A673 (cell line): Measurements from ENCODE around the gene ILF3. TPM values are rescaled to one million over a fixed set of nuclear protein-coding genes. Genes with fewer than 3 reads are reported as not detected.

Source experiments
- BruUV-seq: library from RNA; stranded (reverse); fragments of 400-500 nt; replicated peaks from 2 replicates; lab custom pipeline; 2021; lab: Mats Ljungman, UMichigan
- CTCF ChIA-PET: fragments of 300-600 bp; sonication (Branson Sonifier 250); formaldehyde crosslinking; loops from one replicate; lab custom pipeline; 2022; ENCODE audit warnings: antibody characterized with exemption; lab: Charles Lee
- POLR2A ChIA-PET: fragments of 300-600 bp; sonication (Branson Sonifier 250); formaldehyde crosslinking; loops from one replicate; lab custom pipeline; 2022; ENCODE audit warnings: antibody characterized with exemption; ENCODE audit not compliant: low non-redundant PET; lab: Charles Lee
- DNase-seq: peaks from one replicate; pipeline ENCODE4 v3.0.0-alpha.2; 2015; ENCODE audit warnings: low spot score
- H3K27ac ChIP-seq: fragments of 200-600 bp; sonication (generic); 2 replicates; pipeline ENCODE4 v1.5.1; 2016; ENCODE audit warnings: mixed run types, low read depth, mild to moderate bottlenecking, mixed read lengths, antibody characterized with exemption, low read length; ENCODE audit not compliant: poor library complexity, severe bottlenecking
- H3K27me3 ChIP-seq: fragments of 200-600 bp; sonication (generic); replicated peaks from 2 replicates; pipeline ENCODE4 v1.6.1; 2017; ENCODE audit warnings: mixed run types, low read depth, mild to moderate bottlenecking, mixed read lengths, antibody characterized with exemption, low read length; ENCODE audit not compliant: insufficient read depth, poor library complexity
- H3K36me3 ChIP-seq: fragments of 200-600 bp; sonication (generic); 2 replicates; pipeline ENCODE4 v1.6.1; 2016; ENCODE audit warnings: mixed run types, mild to moderate bottlenecking, mixed read lengths, antibody characterized with exemption, low read length; ENCODE audit not compliant: insufficient read depth, poor library complexity, severe bottlenecking
- H3K4me1 ChIP-seq: fragments of 200-600 bp; sonication (generic); 2 replicates; pipeline ENCODE4 v1.6.1; 2017; ENCODE audit warnings: mixed run types, mild to moderate bottlenecking, mixed read lengths, antibody characterized with exemption, low read length; ENCODE audit not compliant: insufficient read depth, poor library complexity, severe bottlenecking
- H3K4me3 ChIP-seq: fragments of 200-600 bp; sonication (generic); 2 replicates; pipeline ENCODE4 v1.5.1; 2016; ENCODE audit warnings: low read depth, mixed run types, mild to moderate bottlenecking, mixed read lengths, low read length; ENCODE audit not compliant: poor library complexity, severe bottlenecking
- H3K9me3 ChIP-seq: fragments of 200-600 bp; sonication (generic); 2 replicates; pipeline ENCODE4 v1.6.1; 2016; ENCODE audit warnings: mixed run types, low read depth, mild to moderate bottlenecking, mixed read lengths, antibody characterized with exemption, low read length; ENCODE audit not compliant: poor library complexity, severe bottlenecking
- EZH2 ChIP-seq: fragments of 200-600 bp; sonication (generic); IDR thresholded peaks from 2 replicates; pipeline ENCODE4 v1.6.1; 2017; ENCODE audit warnings: borderline replicate concordance, low read depth, mild to moderate bottlenecking, mixed read lengths, antibody characterized with exemption, low read length; ENCODE audit not compliant: poor library complexity, severe bottlenecking
- intact Hi-C: fragments of 100-400 bp; cut with micrococcal nuclease; formaldehyde crosslinking; loops from one replicate; pipeline ENCODE4 v1.10.0; 2022; ENCODE audit not compliant: unreplicated experiment
- total RNA-seq: library from RNA; stranded (reverse); gene quantifications from 2 replicates; pipeline ENCODE4 v1.2.3, GENCODE V29; 2021
- TF ChIP-seq, protein P1 (sequence below): fragments of 300-800, 200-600 bp; sonication (generic); conservative IDR thresholded peaks from 2 replicates; pipeline ENCODE4 v1.5.1; 2017; ENCODE audit warnings: low read depth, mild to moderate bottlenecking, antibody characterized with exemption, low read length, moderate library complexity, mixed read lengths

Gene ILF3
- total RNA-seq, 1 experiment from 2014 or later: 683 TPM

DNA sequence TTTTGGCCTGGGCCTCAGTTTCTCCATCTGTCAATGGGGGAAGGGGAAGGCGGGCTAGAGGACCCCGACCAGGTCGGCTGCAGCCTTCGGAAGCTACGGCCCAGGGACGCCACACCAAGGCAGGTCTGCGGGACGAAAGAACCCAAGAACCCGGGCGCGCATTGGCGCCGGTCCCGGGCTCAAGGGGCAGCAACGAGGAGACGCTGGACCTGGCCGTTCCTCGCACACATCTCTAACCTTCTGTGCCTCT is 739 bp upstream of the ILF3 start:
- TF ChIP-seq, protein P1, sequence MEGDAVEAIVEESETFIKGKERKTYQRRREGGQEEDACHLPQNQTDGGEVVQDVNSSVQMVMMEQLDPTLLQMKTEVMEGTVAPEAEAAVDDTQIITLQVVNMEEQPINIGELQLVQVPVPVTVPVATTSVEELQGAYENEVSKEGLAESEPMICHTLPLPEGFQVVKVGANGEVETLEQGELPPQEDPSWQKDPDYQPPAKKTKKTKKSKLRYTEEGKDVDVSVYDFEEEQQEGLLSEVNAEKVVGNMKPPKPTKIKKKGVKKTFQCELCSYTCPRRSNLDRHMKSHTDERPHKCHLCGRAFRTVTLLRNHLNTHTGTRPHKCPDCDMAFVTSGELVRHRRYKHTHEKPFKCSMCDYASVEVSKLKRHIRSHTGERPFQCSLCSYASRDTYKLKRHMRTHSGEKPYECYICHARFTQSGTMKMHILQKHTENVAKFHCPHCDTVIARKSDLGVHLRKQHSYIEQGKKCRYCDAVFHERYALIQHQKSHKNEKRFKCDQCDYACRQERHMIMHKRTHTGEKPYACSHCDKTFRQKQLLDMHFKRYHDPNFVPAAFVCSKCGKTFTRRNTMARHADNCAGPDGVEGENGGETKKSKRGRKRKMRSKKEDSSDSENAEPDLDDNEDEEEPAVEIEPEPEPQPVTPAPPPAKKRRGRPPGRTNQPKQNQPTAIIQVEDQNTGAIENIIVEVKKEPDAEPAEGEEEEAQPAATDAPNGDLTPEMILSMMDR: no peak
- TF ChIP-seq EZH2: no peak
- peak overlapping the region; percentile 100 for H3K27ac ChIP-seq
- H3K36me3 ChIP-seq: peaks cover 40% of the 10 kb centered on the region
- BruUV-seq: TSS peak; percentile 87
- H3K9me3 ChIP-seq: no peaks in the 10 kb centered on the region
- intact Hi-C loops: loop anchor here (5.0 to 10.0 kb wide), 2 partner anchors 86 to 249 kb away; partner anchors contain the start of genes CDC37, CDKN2D and KRI1
- no peaks in the 10 kb centered on the region for H3K27me3 ChIP-seq
- ChIA-PET CTCF (interaction anchor here (1.0 kb wide), 1 partner anchor 9 kb away, joined by 12 read pairs; no protein-coding TSS in a partner anchor), POLR2A (interaction anchor here (0.6 kb wide), 1 partner anchor 320 kb away, joined by 3 read pairs; the partner anchor contains the start of gene RAVER1)
- DNase-seq: no peak
- H3K4me1 ChIP-seq: peaks cover 17% of the 10 kb centered on the region
- peak overlapping the region; percentile 100 for H3K4me3 ChIP-seq

DNA sequence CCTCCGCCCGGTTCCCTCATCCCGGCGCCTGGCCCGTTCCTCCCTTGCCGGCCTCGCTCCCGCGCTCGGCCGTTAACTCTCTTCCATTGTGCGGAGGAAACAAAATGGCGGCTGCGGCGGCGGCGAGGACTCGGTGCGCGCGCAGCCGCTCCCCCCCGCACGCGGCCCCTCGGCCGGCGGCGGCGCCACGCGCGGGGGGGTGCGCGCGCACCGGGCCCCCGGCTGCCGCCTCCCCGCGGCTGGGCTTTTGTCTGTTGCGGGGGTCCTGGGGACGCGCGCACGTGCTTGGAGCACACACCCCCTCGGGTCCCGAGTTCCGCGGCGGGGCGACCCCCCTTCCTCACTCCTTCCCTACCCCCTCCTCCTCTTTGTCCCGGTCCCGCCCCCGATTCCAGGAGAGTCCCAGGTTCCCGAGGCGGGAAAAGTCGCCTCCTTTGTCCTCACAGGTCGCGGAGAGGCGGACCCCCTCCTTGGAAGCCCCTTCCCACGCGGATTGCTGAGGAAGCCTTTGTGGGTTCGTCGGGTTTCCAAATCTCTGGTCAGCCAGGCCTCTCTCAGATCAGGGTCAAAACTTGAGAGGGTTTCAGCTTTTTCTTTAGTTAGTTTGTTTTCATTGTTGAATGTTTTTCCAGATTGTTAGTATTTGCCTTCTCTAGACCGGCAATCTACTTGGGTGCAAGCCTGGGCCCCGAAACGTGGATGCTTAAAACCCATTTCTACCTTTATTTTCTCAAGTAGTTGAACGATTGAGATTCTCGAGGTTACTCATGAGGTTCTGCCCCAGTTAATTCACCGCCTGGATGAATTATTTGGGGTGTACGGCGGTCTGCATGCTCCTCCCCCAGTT is 687 bp downstream of the ILF3 start:
- Histone ChIP-seq H3K9me3 (no peaks in the 10 kb centered on the region), H3K4me3 (peak overlapping the region; percentile 100), H3K4me1 (peaks cover 25% of the 10 kb centered on the region), H3K36me3 (peaks cover 41% of the 10 kb centered on the region), H3K27me3 (no peaks in the 10 kb centered on the region), H3K27ac (peak overlapping the region; percentile 100)
- intact Hi-C loops: loop anchor here (5.0 to 10.0 kb wide), 2 partner anchors 88 to 250 kb away; partner anchors contain the start of genes CDC37, CDKN2D and KRI1
- BruUV-seq: no TSS peak
- ChIA-PET CTCF (no interaction called here), POLR2A (no interaction called here)
- TF ChIP-seq EZH2: no peak
- TF ChIP-seq, protein P1: no peak
- DNase-seq: peak; percentile 79

DNA sequence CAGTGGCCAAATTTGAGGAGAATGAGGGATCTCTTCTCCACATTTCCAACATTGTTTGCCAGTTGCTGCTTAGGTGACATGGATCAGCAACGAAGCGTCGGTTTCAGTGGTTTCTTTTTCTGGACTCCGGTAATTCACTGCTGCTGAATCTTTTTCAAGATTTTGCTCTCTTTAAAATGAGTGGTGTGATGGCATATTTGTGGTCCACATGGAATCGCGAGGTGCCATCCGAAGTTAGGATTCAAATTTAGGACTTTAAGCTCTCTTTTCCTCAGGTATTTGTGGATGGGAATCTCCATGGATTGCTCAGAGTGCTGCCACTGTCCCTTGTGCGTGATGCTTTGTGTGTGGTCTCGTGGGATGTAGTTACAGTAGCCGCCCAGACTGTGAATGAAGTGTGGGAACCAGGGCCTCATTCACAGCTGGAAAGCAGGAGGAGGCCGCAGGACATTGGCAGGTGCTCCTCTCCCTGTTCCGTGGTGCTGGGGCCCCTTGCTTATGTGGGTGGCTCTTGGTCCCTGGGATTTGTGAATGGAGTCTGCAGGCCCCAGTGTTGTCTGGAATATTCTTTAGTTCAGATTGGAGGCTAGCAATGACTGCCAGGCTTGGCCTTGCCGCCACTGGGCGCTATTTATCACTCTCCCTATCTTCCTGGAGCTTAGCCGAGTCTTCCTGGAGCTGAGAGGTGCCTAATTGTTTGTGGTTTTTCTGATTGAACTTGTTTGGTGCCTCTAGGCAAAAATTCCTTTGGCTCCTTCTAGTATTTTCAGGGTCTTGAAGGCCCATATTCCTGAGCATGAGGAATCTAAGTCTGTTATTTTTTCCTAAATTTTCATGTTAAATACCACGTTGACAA is 1.5 kb downstream of the ILF3 start:
- H3K36me3 ChIP-seq: peaks cover 49% of the 10 kb centered on the region
- peak; percentile 53 for DNase-seq
- TSS peak; percentile 43 for BruUV-seq
- H3K4me3 ChIP-seq: peak overlapping the region; percentile 100
- no peaks in the 10 kb centered on the region for H3K27me3 ChIP-seq
- H3K27ac ChIP-seq: peak overlapping the region; percentile 100
- ChIA-PET POLR2A (no interaction called here), CTCF (interaction anchor here (0.5 to 0.6 kb wide), 2 partner anchors 45 to 239 kb away, joined by 3 to 7 read pairs; no protein-coding TSS in a partner anchor)
- no peak for TF ChIP-seq EZH2
- TF ChIP-seq, protein P1: 0 out of 2 replicates have a peak, but pooled peaks have one; percentile 24
- H3K9me3 ChIP-seq: no peaks in the 10 kb centered on the region
- H3K4me1 ChIP-seq: peaks cover 27% of the 10 kb centered on the region
- intact Hi-C loops: loop anchor here (10.0 kb wide), 1 partner anchor 251 kb away; the partner anchor contains the start of gene CDC37
